GM23338 (cell line): Measurements from ENCODE around the gene HSH2D. TPM values are rescaled to one million over a fixed set of nuclear protein-coding genes. Genes with fewer than 3 reads are reported as not detected.

Experiments
- ATAC-seq: fragments of 200-7000 bp; cut with Tn5 transposase; 3 replicates; pipeline ENCODE4 v1.9.1; 2020
- DNase-seq: peaks from one replicate; pipeline ENCODE4 v3.0.0-alpha.2; 2015; ENCODE audit warnings: low spot score
- H2AFZ ChIP-seq: fragments of 200-600 bp; sonication (generic); 2 replicates; pipeline ENCODE4 v1.8.0; 2016; ENCODE audit warnings: antibody characterized with exemption, mild to moderate bottlenecking, moderate library complexity
- H3F3A ChIP-seq: fragments of 200-600 bp; sonication (generic); replicated peaks from 2 replicates; pipeline ENCODE4 v1.8.0; 2017; ENCODE audit warnings: antibody characterized with exemption, mixed run types, low read depth
- H3K27ac ChIP-seq: fragments of 200-600 bp; sonication (generic); 2 replicates; pipeline ENCODE4 v1.6.1; 2016; ENCODE audit warnings: low read depth
- H3K27me3 ChIP-seq: fragments of 200-600 bp; sonication (generic); 2 replicates; pipeline ENCODE4 v1.8.0; 2016; ENCODE audit warnings: mild to moderate bottlenecking, mixed run types, moderate library complexity; ENCODE audit not compliant: insufficient read depth
- H3K36me3 ChIP-seq: fragments of 200-600 bp; sonication (generic); 2 replicates; pipeline ENCODE4 v1.8.0; 2016; ENCODE audit warnings: mild to moderate bottlenecking; ENCODE audit not compliant: insufficient read depth
- H3K4me1 ChIP-seq: fragments of 200-600 bp; sonication (generic); 2 replicates; pipeline ENCODE4 v1.8.0; 2016; ENCODE audit warnings: mild to moderate bottlenecking, moderate library complexity; ENCODE audit not compliant: insufficient read depth
- H3K4me2 ChIP-seq: fragments of 200-600 bp; sonication (generic); 2 replicates; pipeline ENCODE4 v1.7.1; 2017; ENCODE audit warnings: mixed run types
- H3K4me3 ChIP-seq: fragments of 200-600 bp; sonication (generic); 2 replicates; pipeline ENCODE4 v1.6.1; 2016; ENCODE audit warnings: mixed run types
- H3K79me2 ChIP-seq: fragments of 200-600 bp; sonication (generic); replicated peaks from 2 replicates; pipeline ENCODE4 v1.8.0; 2017; ENCODE audit warnings: mild to moderate bottlenecking; ENCODE audit not compliant: insufficient read depth
- H3K9me2 ChIP-seq: fragments of 200-600 bp; sonication (generic); 2 replicates; pipeline ENCODE4 v1.8.0; 2017; ENCODE audit not compliant: insufficient read depth
- H4K20me1 ChIP-seq: fragments of 200-600 bp; sonication (generic); replicated peaks from 2 replicates; pipeline ENCODE4 v1.8.0; 2017; ENCODE audit warnings: mild to moderate bottlenecking; ENCODE audit not compliant: insufficient read depth
- H3K27ac Mint-ChIP-seq: 2 replicates; pipeline ENCODE4 v1.8.0; 2020; ENCODE audit warnings: inconsistent platforms, mild to moderate bottlenecking, moderate library complexity, mixed read lengths
- H3K27me3 Mint-ChIP-seq: 3 replicates; pipeline ENCODE4 v1.8.0; 2022; ENCODE audit warnings: low read depth, mild to moderate bottlenecking, moderate library complexity, mixed read lengths, inconsistent platforms; ENCODE audit not compliant: insufficient read depth, poor library complexity
- H3K36me3 Mint-ChIP-seq: 3 replicates; pipeline ENCODE4 v1.8.0; 2021; ENCODE audit warnings: low read depth, mild to moderate bottlenecking, inconsistent platforms, moderate library complexity, mixed read lengths
- H3K4me1 Mint-ChIP-seq: 3 replicates; pipeline ENCODE4 v1.8.0; 2020; ENCODE audit warnings: mild to moderate bottlenecking, inconsistent platforms, mixed read lengths
- H3K4me3 Mint-ChIP-seq: 3 replicates; pipeline ENCODE4 v1.8.0; 2021; ENCODE audit warnings: moderate library complexity, mild to moderate bottlenecking, inconsistent platforms, mixed read lengths
- H3K9me3 Mint-ChIP-seq: 3 replicates; pipeline ENCODE4 v1.8.0; 2020; ENCODE audit warnings: moderate library complexity, mild to moderate bottlenecking, inconsistent platforms, mixed read lengths
- CREB1 ChIP-seq: fragments of 250-450 bp; sonication (Bioruptor Pico); IDR thresholded peaks from 2 replicates; pipeline ENCODE4 v1.5.0; 2020; ENCODE audit warnings: low read depth, mild to moderate bottlenecking, moderate library complexity
- ETS1 ChIP-seq: IDR thresholded peaks from 2 replicates; pipeline ENCODE4 v1.6.1; 2016; ENCODE audit warnings: antibody characterized with exemption
- EZH2 ChIP-seq: fragments of 200-600 bp; sonication (generic); IDR thresholded peaks from one replicate; pipeline ENCODE4 v1.8.0; 2017; ENCODE audit warnings: antibody characterized with exemption, mild to moderate bottlenecking, low read depth; ENCODE audit not compliant: unreplicated experiment
- EZH2phosphoT487 ChIP-seq: fragments of 200-600 bp; sonication (generic); IDR thresholded peaks from one replicate; pipeline ENCODE4 v1.8.1; 2018; ENCODE audit warnings: antibody characterized with exemption; ENCODE audit not compliant: unreplicated experiment
- JUNB ChIP-seq: IDR thresholded peaks from one replicate; pipeline ENCODE4 v1.6.1; 2016; ENCODE audit warnings: antibody characterized with exemption; ENCODE audit not compliant: unreplicated experiment
- NANOG ChIP-seq: IDR thresholded peaks from 2 replicates; pipeline ENCODE4 v1.6.1; 2016; ENCODE audit warnings: antibody characterized with exemption, borderline replicate concordance
- POLR2AphosphoS5 ChIP-seq: IDR thresholded peaks from 2 replicates; pipeline ENCODE4 v1.6.1; 2016; ENCODE audit warnings: antibody characterized with exemption, low read depth
- REST ChIP-seq: IDR thresholded peaks from one replicate; pipeline ENCODE4 v1.6.1; 2018; ENCODE audit warnings: antibody characterized with exemption; ENCODE audit not compliant: unreplicated experiment
- STAT1 ChIP-seq: IDR thresholded peaks from one replicate; pipeline ENCODE4 v1.6.1; 2016; ENCODE audit warnings: antibody characterized with exemption; ENCODE audit not compliant: unreplicated experiment
- ZNF114 ChIP-seq: fragments of 250-450 bp; sonication (Bioruptor Pico); IDR thresholded peaks from 2 replicates; pipeline ENCODE4 v1.5.0; 2020; ENCODE audit warnings: mild to moderate bottlenecking, moderate library complexity
- ZNF331 ChIP-seq: fragments of 250-450 bp; sonication (Bioruptor Pico); IDR thresholded peaks from 2 replicates; pipeline ENCODE4 v1.5.0; 2020; ENCODE audit warnings: low read depth, mild to moderate bottlenecking, moderate library complexity
- ZNF462 ChIP-seq: fragments of 250-450 bp; sonication (Bioruptor Pico); IDR thresholded peaks from 2 replicates; pipeline ENCODE4 v1.5.0; 2020; ENCODE audit warnings: mild to moderate bottlenecking, moderate library complexity
- polyA plus RNA-seq: library from polyadenylated mRNA; unstranded; fragments of >200 nt; fragmentation: Nextera tagmentation; extraction: Ambion mirVana; gene quantifications from 2 replicates; pipeline ENCODE4 v1.2.1, GENCODE V29; 2016
- total RNA-seq: library from RNA; depleted of rRNA; stranded (reverse); fragments of >200 nt; shearing (Covaris generic); gene quantifications from 2 replicates; pipeline ENCODE4 v1.2.3, GENCODE V29; 2014
- TF ChIP-seq, protein P1 (sequence below), 2 experiments: fragments of 200-600 bp in 1 of 2; sonication (generic) in 1 of 2; conservative IDR thresholded peaks; 2 replicates each; pipeline versions ENCODE4 v1.5.1 to v1.6.1; 2016 to 2017; ENCODE audit warnings: antibody characterized with exemption in 2 of 2, low read depth in 2 of 2, mild to moderate bottlenecking in 2 of 2, moderate library complexity in 1 of 2

The HSH2D gene
- total and polyA plus RNA-seq, 2 experiments from 2014 or later: 0.81 to 1.4 TPM

DNA sequence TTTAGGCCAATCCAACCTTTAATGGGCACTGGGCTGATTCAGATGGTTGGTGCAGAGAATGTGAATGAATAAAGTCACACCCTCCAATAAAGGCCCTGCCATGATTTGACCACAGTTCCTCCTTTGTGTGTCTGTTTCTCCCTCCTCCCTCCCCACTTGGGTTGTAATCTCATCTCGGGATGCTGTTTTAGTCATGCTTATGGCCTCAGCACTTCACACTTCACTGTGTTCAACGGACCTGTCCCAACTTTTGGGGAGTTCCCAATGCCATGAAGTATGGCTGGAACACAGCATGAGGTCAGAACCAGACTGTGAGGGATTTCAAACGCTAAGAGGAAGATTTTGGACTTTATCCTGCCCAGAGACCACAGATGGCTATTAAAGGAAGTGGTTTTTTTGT lies 37.4 kb upstream of the HSH2D start:
- ATAC-seq: no peak
- H3K27ac Mint-ChIP-seq: 0 out of 2 replicates have a peak overlapping the region, but pooled peaks have one; percentile 37

More for the DNA sequence above, 37.4 kb upstream of the HSH2D start:
- TF ChIP-seq ZNF114 (CRISPR knock-in tag): no peak
- no peak for TF ChIP-seq POLR2AphosphoS5
- no peak for TF ChIP-seq STAT1
- no peak for TF ChIP-seq NANOG
- no peak for TF ChIP-seq CREB1 (CRISPR knock-in tag)
- TF ChIP-seq EZH2phosphoT487: no peak
- no peak for TF ChIP-seq EZH2
- no peak for TF ChIP-seq ETS1
- TF ChIP-seq JUNB: no peak
- TF ChIP-seq ZNF331: no peak
- no peak for TF ChIP-seq ZNF462 (CRISPR knock-in tag)
- no peak for TF ChIP-seq REST
- TF ChIP-seq, protein P1, sequence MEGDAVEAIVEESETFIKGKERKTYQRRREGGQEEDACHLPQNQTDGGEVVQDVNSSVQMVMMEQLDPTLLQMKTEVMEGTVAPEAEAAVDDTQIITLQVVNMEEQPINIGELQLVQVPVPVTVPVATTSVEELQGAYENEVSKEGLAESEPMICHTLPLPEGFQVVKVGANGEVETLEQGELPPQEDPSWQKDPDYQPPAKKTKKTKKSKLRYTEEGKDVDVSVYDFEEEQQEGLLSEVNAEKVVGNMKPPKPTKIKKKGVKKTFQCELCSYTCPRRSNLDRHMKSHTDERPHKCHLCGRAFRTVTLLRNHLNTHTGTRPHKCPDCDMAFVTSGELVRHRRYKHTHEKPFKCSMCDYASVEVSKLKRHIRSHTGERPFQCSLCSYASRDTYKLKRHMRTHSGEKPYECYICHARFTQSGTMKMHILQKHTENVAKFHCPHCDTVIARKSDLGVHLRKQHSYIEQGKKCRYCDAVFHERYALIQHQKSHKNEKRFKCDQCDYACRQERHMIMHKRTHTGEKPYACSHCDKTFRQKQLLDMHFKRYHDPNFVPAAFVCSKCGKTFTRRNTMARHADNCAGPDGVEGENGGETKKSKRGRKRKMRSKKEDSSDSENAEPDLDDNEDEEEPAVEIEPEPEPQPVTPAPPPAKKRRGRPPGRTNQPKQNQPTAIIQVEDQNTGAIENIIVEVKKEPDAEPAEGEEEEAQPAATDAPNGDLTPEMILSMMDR (conservative IDR thresholded peaks at IDR 0.05; ENCODE audit: low read depth in 2 of 2): no peak
- Histone ChIP-seq H3K4me3 (no peak overlapping the region), H3K79me2 (no peaks in the 10 kb centered on the region), H3K36me3 (peaks cover 10% of the 10 kb centered on the region), H3K27me3 (no peaks in the 10 kb centered on the region), H3K4me2 (no peak overlapping the region), H2AFZ (no peak overlapping the region), H3K27ac (no peak overlapping the region), H3K4me1 (peaks cover 9% of the 10 kb centered on the region), H3F3A (no peaks in the 10 kb centered on the region; the same call in 1 of the 2 replicates), H3K9me2 (no peaks in the 10 kb centered on the region), H4K20me1 (no peaks in the 10 kb centered on the region)
- Mint-ChIP-seq H3K4me3 (no peak overlapping the region), H3K27me3 (peaks cover 6% of the 10 kb centered on the region), H3K36me3 (peaks cover 24% of the 10 kb centered on the region), H3K9me3 (no peaks in the 10 kb centered on the region; the same call in 2 of the 3 replicates), H3K4me1 (peaks cover 7% of the 10 kb centered on the region; the same call in 2 of the 3 replicates)
- no peak for DNase-seq
